Activated T-helper 2 cell treated with anti-CD3 and anti-CD28 coated beads, Interferon-gamma antibody, Interleukin-2, Interleukin-4, amounts not matched to agents 10 μg/mL and 5 μg/mL and 100 μg/mL, durations not matched to agents 14 hours and 24 hours and 36 hours (primary cell): ENCODE measurements around the gene GRPEL1. TPM values are rescaled to one million over a fixed set of nuclear protein-coding genes. Genes with fewer than 3 reads are reported as not detected.

ENCODE experiments used
- DNase-seq: peaks from one replicate; pipeline ENCODE4 v3.0.0; 2021; ENCODE audit warnings: low spot score
- H3K27ac Mint-ChIP-seq: one replicate; pipeline ENCODE4 v1.8.0; 2021; ENCODE audit warnings: mixed read lengths
- H3K27me3 Mint-ChIP-seq: one replicate; pipeline ENCODE4 v1.8.0; 2021; ENCODE audit warnings: low read depth, mixed read lengths
- H3K36me3 Mint-ChIP-seq: one replicate; pipeline ENCODE4 v1.8.0; 2021; ENCODE audit warnings: low read depth, mixed read lengths
- H3K4me1 Mint-ChIP-seq: one replicate; pipeline ENCODE4 v1.8.0; 2021; ENCODE audit warnings: low read depth, mixed read lengths
- H3K4me3 Mint-ChIP-seq: one replicate; pipeline ENCODE4 v1.8.0; 2021; ENCODE audit warnings: low read depth, mild to moderate bottlenecking, moderate library complexity, mixed read lengths
- H3K9me3 Mint-ChIP-seq: one replicate; pipeline ENCODE4 v1.8.0; 2021; ENCODE audit warnings: mixed read lengths
- intact Hi-C: fragments of 100-400 bp; cut with micrococcal nuclease; formaldehyde crosslinking; loops from one replicate; pipeline ENCODE4 v1.15.1; 2023
- total RNA-seq: library from RNA; stranded (reverse); gene quantifications from 2 replicates; pipeline ENCODE4 v1.2.3, GENCODE V29; 2022

Gene GRPEL1
- 84.4 and 84.6 TPM in 2 replicates for total RNA-seq

DNA sequence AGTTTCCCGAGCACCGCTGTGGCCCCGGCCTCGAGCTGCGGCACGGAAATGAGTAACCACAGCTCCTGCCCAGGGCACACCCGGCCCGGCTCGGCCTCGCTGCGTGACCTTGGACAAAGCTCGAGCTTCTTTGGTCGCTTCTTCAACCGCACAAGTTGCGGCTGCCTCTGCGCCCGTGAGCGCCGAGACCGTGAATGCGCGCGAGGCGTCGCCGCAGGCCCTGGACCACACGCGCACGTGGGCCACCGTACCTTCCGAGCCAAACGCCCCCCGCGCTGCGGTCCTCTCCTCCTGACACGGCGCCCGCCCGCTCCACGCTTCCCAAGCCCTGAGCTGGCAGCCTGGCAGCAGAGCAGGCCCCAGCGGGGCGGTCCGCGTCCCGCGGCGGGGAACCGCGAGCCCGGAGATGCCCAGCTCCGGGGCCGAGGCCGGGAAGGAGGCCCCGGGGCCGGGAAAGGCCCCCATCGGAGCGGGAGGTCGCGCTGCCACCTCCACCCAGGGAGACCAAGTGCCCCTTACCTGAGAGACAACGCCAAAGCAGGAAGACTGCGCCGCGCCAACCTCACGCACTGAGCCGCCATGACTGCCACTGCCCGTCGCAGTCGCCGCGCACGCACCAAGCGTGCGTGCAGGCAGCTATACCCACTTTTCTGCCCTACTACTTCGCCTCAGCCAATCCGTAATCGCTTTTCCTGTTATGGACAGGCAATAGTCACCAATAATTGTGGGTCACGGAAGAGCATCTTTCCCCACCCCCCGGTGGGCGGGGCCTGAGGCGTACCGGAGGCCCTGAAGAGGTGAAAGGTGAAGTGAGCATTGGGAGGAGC lies at the start of gene GRPEL1:
Gene GRPEL1 (minus strand): TSS at position 613 of the 827 bp plus-strand sequence. CDS start 32 bp downstream, at position 581.
- DNase-seq, result peak; percentile 99
- Mint-ChIP-seq H3K4me3 (peak within 1 kb of the TSS; percentile 89), H3K27ac (peak within 1 kb of the TSS; percentile 93), H3K9me3 (no peaks in the 10 kb centered on the region), H3K4me1 (peaks cover 34% of the 10 kb centered on the region), H3K36me3 (peaks cover 44% of the 10 kb centered on the region), H3K27me3 (peaks cover 12% of the 10 kb centered on the region)
- intact Hi-C loops, result loop anchor here (1.0 to 2.0 kb wide), 7 partner anchors 24 to 393 kb away; partner anchors contain the start of genes BLOC1S4, KIAA0232, TADA2B and TBC1D14

DNA sequence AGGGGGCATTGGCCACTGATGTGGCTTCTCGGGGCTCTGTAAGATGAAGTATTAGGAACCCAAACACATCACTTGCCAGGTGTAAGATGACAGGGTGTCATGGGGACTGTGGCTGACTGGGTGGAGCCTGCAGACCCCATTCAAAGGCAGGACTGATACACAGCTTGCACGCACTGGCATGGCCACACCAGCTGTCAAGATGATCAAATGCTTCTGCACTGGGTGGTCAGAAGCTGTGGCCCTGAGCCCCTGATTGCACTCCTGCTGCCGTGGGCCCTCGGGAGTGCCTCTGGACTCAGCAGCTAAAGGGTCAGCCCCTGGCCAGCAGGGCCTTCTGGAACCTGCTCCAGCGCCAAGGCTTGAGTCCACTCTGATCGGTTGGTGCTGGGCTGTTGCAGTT lies 48.8 kb upstream of the GRPEL1 start:
- no peak overlapping the region for H3K27ac Mint-ChIP-seq
- peaks cover 7% of the 10 kb centered on the region for H3K9me3 Mint-ChIP-seq
- H3K4me3 Mint-ChIP-seq, result no peak overlapping the region
- DNase-seq, result no peak
- no peaks in the 10 kb centered on the region for H3K36me3 Mint-ChIP-seq
- no peaks in the 10 kb centered on the region for H3K4me1 Mint-ChIP-seq
- intact Hi-C loops, result no loop called here
- peaks cover 5% of the 10 kb centered on the region for H3K27me3 Mint-ChIP-seq

- Mint-ChIP-seq H3K9me3 (peaks cover 7% of the 10 kb centered on the region), H3K27me3 (peaks cover 5% of the 10 kb centered on the region), H3K4me1 (no peaks in the 10 kb centered on the region), H3K27ac (no peak overlapping the region), H3K4me3 (no peak overlapping the region), H3K36me3 (no peaks in the 10 kb centered on the region)
- no peak for DNase-seq
- intact Hi-C loops, result no loop called here
Observed at GRCh38 chr4:7115557-7116340, 47.9 kb upstream of the GRPEL1 start.

GRCh38 chr4:7112656-7113055 lies 44.8 kb upstream of the GRPEL1 start:
- H3K27ac Mint-ChIP-seq, result no peak overlapping the region
- H3K36me3 Mint-ChIP-seq, result no peaks in the 10 kb centered on the region
- H3K4me3 Mint-ChIP-seq, result no peak overlapping the region
- intact Hi-C loops, result no loop called here
- H3K9me3 Mint-ChIP-seq, result peaks cover 1% of the 10 kb centered on the region
- peaks cover under 1% of the 10 kb centered on the region for H3K27me3 Mint-ChIP-seq
- no peak for DNase-seq
- no peaks in the 10 kb centered on the region for H3K4me1 Mint-ChIP-seq

DNA sequence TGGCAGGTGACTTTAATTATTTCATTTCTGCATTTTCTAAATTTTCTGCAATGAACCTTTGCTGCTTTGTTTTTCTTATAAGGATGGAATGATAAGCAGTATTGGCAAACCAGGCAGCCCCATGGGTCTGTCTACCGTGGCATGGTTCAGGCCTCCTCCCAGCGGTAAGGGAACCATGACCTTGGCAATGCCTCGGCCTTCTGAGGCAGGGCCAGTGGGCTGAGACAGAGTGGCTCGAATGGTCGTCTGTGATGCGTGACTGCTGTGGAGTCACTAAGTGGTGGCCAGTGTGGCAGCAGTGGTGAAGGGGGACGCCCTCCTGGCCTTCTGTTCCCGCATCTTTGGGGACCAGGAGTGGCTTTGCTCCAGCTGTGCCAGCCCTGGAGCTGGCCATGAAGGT lies 43.6 kb upstream of the GRPEL1 start:
- Mint-ChIP-seq H3K27me3 (no peaks in the 10 kb centered on the region), H3K36me3 (no peaks in the 10 kb centered on the region), H3K4me1 (no peaks in the 10 kb centered on the region), H3K4me3 (no peak overlapping the region), H3K9me3 (no peaks in the 10 kb centered on the region), H3K27ac (no peak overlapping the region)
- DNase-seq, result no peak
- intact Hi-C loops, result no loop called here

DNA sequence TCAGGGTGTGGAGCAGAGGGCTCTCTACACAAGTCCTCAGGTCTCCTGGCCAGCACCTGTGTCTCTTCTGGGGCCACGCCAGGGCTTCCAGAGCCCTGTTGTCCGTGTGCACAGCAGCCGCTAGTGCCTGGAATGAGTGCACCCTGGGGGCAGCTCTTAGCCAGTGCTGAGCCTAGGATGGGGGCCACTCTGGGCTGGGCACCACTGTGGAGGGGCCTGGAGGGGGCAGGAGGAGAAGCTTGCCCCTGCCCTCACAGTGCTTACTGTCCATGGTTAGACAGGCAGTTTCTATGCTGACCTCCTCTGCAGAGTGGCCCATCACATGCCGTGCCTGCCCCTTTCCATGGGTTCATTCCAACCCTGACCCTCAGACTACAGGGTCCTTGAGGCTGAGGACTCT lies 42.7 kb upstream of the GRPEL1 start:
- Mint-ChIP-seq H3K27me3 (peaks cover 3% of the 10 kb centered on the region), H3K36me3 (no peaks in the 10 kb centered on the region), H3K4me1 (no peaks in the 10 kb centered on the region), H3K9me3 (no peaks in the 10 kb centered on the region), H3K4me3 (no peak overlapping the region), H3K27ac (no peak overlapping the region)
- DNase-seq, result no peak
- intact Hi-C loops, result no loop called here

DNA sequence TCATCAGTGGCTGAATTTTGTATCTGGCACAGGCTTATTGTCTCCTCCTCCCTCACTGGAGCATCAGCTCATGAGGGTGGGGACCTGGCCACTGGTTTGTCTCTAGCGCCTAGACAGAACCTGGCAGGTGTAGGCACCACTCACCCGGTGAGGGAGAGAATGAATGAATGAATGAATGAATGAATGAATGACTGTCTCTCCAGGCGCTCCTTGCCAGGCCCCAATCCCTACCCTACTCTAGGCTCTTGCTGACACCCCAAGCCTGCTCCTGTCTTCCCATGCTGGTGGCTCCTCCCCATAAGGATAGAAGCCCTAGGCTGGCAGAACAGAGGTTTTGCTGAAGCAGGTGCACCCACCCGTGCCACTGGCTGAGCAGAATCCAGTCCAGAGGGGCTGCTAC lies 41.3 kb upstream of the GRPEL1 start:
- intact Hi-C loops, result loop anchor here (10.0 kb wide), 1 partner anchor 844 kb away; the partner anchor contains the start of gene WFS1
- Mint-ChIP-seq H3K27me3 (peaks cover 16% of the 10 kb centered on the region), H3K4me3 (no peak overlapping the region), H3K27ac (no peak overlapping the region), H3K36me3 (no peaks in the 10 kb centered on the region), H3K4me1 (no peaks in the 10 kb centered on the region), H3K9me3 (no peaks in the 10 kb centered on the region)
- DNase-seq, result no peak

GRCh38 chr4:7108660-7109059 lies 40.8 kb upstream of the GRPEL1 start:
- no peaks in the 10 kb centered on the region for H3K36me3 Mint-ChIP-seq
- no peaks in the 10 kb centered on the region for H3K9me3 Mint-ChIP-seq
- intact Hi-C loops, result loop anchor here (10.0 kb wide), 1 partner anchor 844 kb away; the partner anchor contains the start of gene WFS1
- no peaks in the 10 kb centered on the region for H3K4me1 Mint-ChIP-seq
- no peak overlapping the region for H3K27ac Mint-ChIP-seq
- H3K4me3 Mint-ChIP-seq, result no peak overlapping the region
- peaks cover 16% of the 10 kb centered on the region for H3K27me3 Mint-ChIP-seq
- no peak for DNase-seq

DNA sequence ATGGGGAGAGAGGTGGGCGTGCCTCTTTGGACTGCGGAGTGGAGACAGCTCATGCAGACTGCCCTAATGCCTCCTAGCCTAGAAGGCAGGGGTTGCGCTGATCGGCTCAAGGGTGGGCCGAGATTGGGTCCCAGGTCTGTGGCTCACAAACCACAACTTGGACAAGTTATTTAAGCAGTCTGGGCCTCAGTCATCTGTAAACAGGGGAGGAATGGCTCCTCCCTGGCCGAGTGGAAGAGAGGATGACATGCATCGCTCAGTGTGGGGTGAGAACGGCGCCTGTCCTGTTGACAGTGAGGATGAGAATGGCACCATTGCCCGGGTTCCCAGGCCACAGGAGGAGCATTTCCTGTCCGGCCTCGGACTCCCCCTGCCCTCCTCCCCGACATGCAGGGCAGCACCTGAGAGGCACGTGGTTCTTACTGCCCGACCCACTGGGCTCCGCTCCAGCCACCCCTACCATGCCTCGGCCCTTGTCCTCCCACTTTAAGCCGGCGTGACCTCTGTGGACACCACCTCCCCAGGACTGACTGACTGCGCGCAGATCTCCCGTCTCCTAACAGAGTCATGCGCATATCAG lies 40.3 kb upstream of the GRPEL1 start:
- no peaks in the 10 kb centered on the region for H3K9me3 Mint-ChIP-seq
- peaks cover 16% of the 10 kb centered on the region for H3K27me3 Mint-ChIP-seq
- H3K36me3 Mint-ChIP-seq, result no peaks in the 10 kb centered on the region
- DNase-seq, result no peak
- intact Hi-C loops, result loop anchor here (10.0 kb wide), 1 partner anchor 843 kb away; the partner anchor contains the start of gene WFS1
- H3K27ac Mint-ChIP-seq, result no peak overlapping the region
- H3K4me3 Mint-ChIP-seq, result no peak overlapping the region
- H3K4me1 Mint-ChIP-seq, result peaks cover 3% of the 10 kb centered on the region

- H3K27me3 Mint-ChIP-seq, result peaks cover 16% of the 10 kb centered on the region
- no peaks in the 10 kb centered on the region for H3K9me3 Mint-ChIP-seq
- no peaks in the 10 kb centered on the region for H3K36me3 Mint-ChIP-seq
- no peak for DNase-seq
- H3K27ac Mint-ChIP-seq, result no peak overlapping the region
- intact Hi-C loops, result loop anchor here (10.0 kb wide), 1 partner anchor 843 kb away; the partner anchor contains the start of gene WFS1
- peaks cover 3% of the 10 kb centered on the region for H3K4me1 Mint-ChIP-seq
- no peak overlapping the region for H3K4me3 Mint-ChIP-seq
Observed at GRCh38 chr4:7107166-7107905, 39.5 kb upstream of the GRPEL1 start.

GRCh38 chr4:7105276-7105675 lies 37.4 kb upstream of the GRPEL1 start:
- no peak overlapping the region for H3K27ac Mint-ChIP-seq
- no peak overlapping the region for H3K4me3 Mint-ChIP-seq
- H3K4me1 Mint-ChIP-seq, result peaks cover 9% of the 10 kb centered on the region
- no peaks in the 10 kb centered on the region for H3K36me3 Mint-ChIP-seq
- H3K9me3 Mint-ChIP-seq, result no peaks in the 10 kb centered on the region
- no peak for DNase-seq
- peaks cover 16% of the 10 kb centered on the region for H3K27me3 Mint-ChIP-seq
- intact Hi-C loops, result loop anchor here (10.0 kb wide), 1 partner anchor 840 kb away; the partner anchor contains the start of gene WFS1
